H9 (cell line): ENCODE data around the gene KCTD1. TPM values are rescaled to one million over a fixed set of nuclear protein-coding genes. Genes with fewer than 3 reads are reported as not detected.

ENCODE experiments used
- DNase-seq: peaks from one replicate; pipeline ENCODE4 v3.0.0-alpha.2; 2017
- H2AFZ ChIP-seq: one replicate; pipeline ENCODE4 v1.6.1; 2013; ENCODE audit warnings: mild to moderate bottlenecking, low read length, control low read depth, moderate library complexity
- H2AK5ac ChIP-seq: 2 replicates; pipeline ENCODE4 v1.6.1; 2013; ENCODE audit warnings: low read length, control low read depth, mixed read lengths; ENCODE audit not compliant: insufficient read length
- H2BK120ac ChIP-seq: one replicate; pipeline ENCODE4 v1.6.1; 2013; ENCODE audit warnings: low read depth, mild to moderate bottlenecking, low read length, control low read depth, inconsistent platforms; ENCODE audit not compliant: poor library complexity, severe bottlenecking
- H2BK12ac ChIP-seq: 2 replicates; pipeline ENCODE4 v1.6.1; 2013; ENCODE audit warnings: low read length, control low read depth, mixed read lengths, low read depth; ENCODE audit not compliant: insufficient read length
- H2BK15ac ChIP-seq: 2 replicates; pipeline ENCODE4 v1.6.1; 2013; ENCODE audit warnings: low read depth, low read length, control low read depth
- H2BK20ac ChIP-seq: one replicate; pipeline ENCODE4 v1.6.1; 2013; ENCODE audit warnings: low read depth, mild to moderate bottlenecking, low read length, control low read depth, inconsistent platforms; ENCODE audit not compliant: poor library complexity, severe bottlenecking
- H2BK5ac ChIP-seq: 2 replicates; pipeline ENCODE4 v1.6.1; 2013; ENCODE audit warnings: low read length, control low read depth, mixed read lengths; ENCODE audit not compliant: insufficient read length
- H3K14ac ChIP-seq: 2 replicates; pipeline ENCODE4 v1.6.1; 2013; ENCODE audit warnings: low read length, control low read depth; ENCODE audit not compliant: insufficient read depth
- H3K18ac ChIP-seq: 2 replicates; pipeline ENCODE4 v1.6.1; 2013; ENCODE audit warnings: low read depth, mild to moderate bottlenecking, mixed read lengths, low read length, control low read depth; ENCODE audit not compliant: insufficient read length
- H3K23ac ChIP-seq: 2 replicates; pipeline ENCODE4 v1.6.1; 2013; ENCODE audit warnings: low read length, control low read depth, mixed read lengths, low read depth; ENCODE audit not compliant: insufficient read length
- H3K23me2 ChIP-seq: 2 replicates; pipeline ENCODE4 v1.6.1; 2013; ENCODE audit warnings: low read depth, mild to moderate bottlenecking, mixed read lengths, low read length, control low read depth; ENCODE audit not compliant: insufficient read length, poor library complexity, severe bottlenecking
- H3K27ac ChIP-seq: 2 replicates; pipeline ENCODE4 v1.5.1; 2013; ENCODE audit warnings: low read length, control low read depth, mixed read lengths, low read depth; ENCODE audit not compliant: insufficient read length
- H3K27me3 ChIP-seq: 2 replicates; pipeline ENCODE4 v1.6.1; 2013; ENCODE audit warnings: low read length, control low read depth, inconsistent platforms; ENCODE audit not compliant: insufficient read depth
- H3K4ac ChIP-seq: 2 replicates; pipeline ENCODE4 v1.6.1; 2013; ENCODE audit warnings: low read depth, mild to moderate bottlenecking, control low read depth, inconsistent platforms, low read length, moderate library complexity
- H3K4me1 ChIP-seq: 2 replicates; pipeline ENCODE4 v1.6.1; 2013; ENCODE audit warnings: low read length, control low read depth, inconsistent platforms; ENCODE audit not compliant: insufficient read depth
- H3K4me2 ChIP-seq: 2 replicates; pipeline ENCODE4 v1.6.1; 2013; ENCODE audit warnings: low read length, control low read depth, mixed read lengths; ENCODE audit not compliant: insufficient read length, insufficient read depth
- H3K56ac ChIP-seq: 2 replicates; pipeline ENCODE4 v1.6.1; 2013; ENCODE audit warnings: low read depth, mild to moderate bottlenecking, mixed read lengths, low read length, control low read depth; ENCODE audit not compliant: insufficient read length
- H3K79me1 ChIP-seq: 2 replicates; pipeline ENCODE4 v1.6.1; 2013; ENCODE audit warnings: low read depth, mild to moderate bottlenecking, moderate library complexity, low read length, control low read depth, inconsistent platforms; ENCODE audit not compliant: insufficient read depth, poor library complexity, severe bottlenecking
- H3K79me2 ChIP-seq: 2 replicates; pipeline ENCODE4 v1.6.1; 2013; ENCODE audit warnings: low read length, control low read depth, inconsistent platforms; ENCODE audit not compliant: insufficient read depth
- H3K9ac ChIP-seq: 2 replicates; pipeline ENCODE4 v1.6.1; 2013; ENCODE audit warnings: low read length, control low read depth, mixed read lengths; ENCODE audit not compliant: insufficient read length; ENCODE audit errors: extremely low read depth
- H3K9me3 ChIP-seq: one replicate; pipeline ENCODE4 v1.6.1; 2013; ENCODE audit warnings: low read depth, low read length, inconsistent platforms; ENCODE audit not compliant: control insufficient read depth
- H3T11ph ChIP-seq: one replicate; pipeline ENCODE4 v1.6.1; 2013; ENCODE audit warnings: mild to moderate bottlenecking, low read length, control low read depth, inconsistent platforms
- H4K20me1 ChIP-seq: one replicate; pipeline ENCODE4 v1.6.1; 2013; ENCODE audit not compliant: control insufficient read depth, insufficient read length, insufficient read depth
- H4K5ac ChIP-seq: 2 replicates; pipeline ENCODE4 v1.6.1; 2013; ENCODE audit warnings: low read depth, mild to moderate bottlenecking, mixed read lengths, low read length, control low read depth; ENCODE audit not compliant: insufficient read length
- H4K8ac ChIP-seq: replicated peaks from 2 replicates; pipeline ENCODE4 v1.6.1; 2013; ENCODE audit warnings: low read length, control low read depth, mixed read lengths, low read depth; ENCODE audit not compliant: insufficient read length
- H4K91ac ChIP-seq: 2 replicates; pipeline ENCODE4 v1.6.1; 2013; ENCODE audit warnings: low read depth, mild to moderate bottlenecking, moderate library complexity, mixed read lengths, low read length, control low read depth; ENCODE audit not compliant: insufficient read length
- H3K27ac Mint-ChIP-seq, 3 experiments: 2 replicates in 2 of 3; 3 replicates in 1 of 3; pipeline ENCODE4 v1.8.0; 2020 to 2021; ENCODE audit warnings: mixed read lengths in 3 of 3, mild to moderate bottlenecking in 1 of 3, moderate library complexity in 1 of 3
- H3K27me3 Mint-ChIP-seq: 2 replicates; pipeline ENCODE4 v1.8.0; 2021; ENCODE audit warnings: low read depth, mild to moderate bottlenecking, moderate library complexity, mixed read lengths
- H3K36me3 Mint-ChIP-seq, 3 experiments: 2 replicates in 2 of 3; 3 replicates in 1 of 3; pipeline ENCODE4 v1.8.0; 2020 to 2021; ENCODE audit warnings: low read depth in 3 of 3, mixed read lengths in 3 of 3; ENCODE audit not compliant: insufficient read depth in 1 of 3
- H3K4me1 Mint-ChIP-seq, 2 experiments: 2 replicates each; pipeline ENCODE4 v1.8.0; 2020; ENCODE audit warnings: mixed read lengths in 2 of 2
- H3K4me3 Mint-ChIP-seq, 2 experiments: 2 replicates in 1 of 2; 3 replicates in 1 of 2; pipeline ENCODE4 v1.8.0; 2020 to 2021; ENCODE audit warnings: mild to moderate bottlenecking in 2 of 2, mixed read lengths in 2 of 2, moderate library complexity in 1 of 2
- H3K9me3 Mint-ChIP-seq, 2 experiments: 2 replicates in 1 of 2; 3 replicates in 1 of 2; pipeline ENCODE4 v1.8.0; 2020; ENCODE audit warnings: mild to moderate bottlenecking in 2 of 2, mixed read lengths in 2 of 2, moderate library complexity in 1 of 2
- WGBS: extraction: QIAGEN DNeasy Blood & Tissue Kit; methylation state at CpG from one replicate; pipeline ENCODE4 v1.1.7; 2013; ENCODE audit warnings: missing lambda C conversion rate, low lambda C conversion rate, mixed read lengths; ENCODE audit not compliant: insufficient read length; ENCODE audit errors: extremely low coverage; 5-methylcytosine and 5-hydroxymethylcytosine counted together
- total RNA-seq: library from RNA; stranded (reverse); gene quantifications from 2 replicates; pipeline ENCODE4 v1.2.1, GENCODE V29; 2021
- TF ChIP-seq, protein P1 (sequence below): fragments of 200-600 bp; sonication (generic); conservative IDR thresholded peaks from 3 replicates; pipeline ENCODE4 v1.8.0; 2021; ENCODE audit warnings: antibody characterized with exemption, mild to moderate bottlenecking

KCTD1 gene
- total RNA-seq, 1 experiment from 2014 or later = 10.8 TPM

DNA sequence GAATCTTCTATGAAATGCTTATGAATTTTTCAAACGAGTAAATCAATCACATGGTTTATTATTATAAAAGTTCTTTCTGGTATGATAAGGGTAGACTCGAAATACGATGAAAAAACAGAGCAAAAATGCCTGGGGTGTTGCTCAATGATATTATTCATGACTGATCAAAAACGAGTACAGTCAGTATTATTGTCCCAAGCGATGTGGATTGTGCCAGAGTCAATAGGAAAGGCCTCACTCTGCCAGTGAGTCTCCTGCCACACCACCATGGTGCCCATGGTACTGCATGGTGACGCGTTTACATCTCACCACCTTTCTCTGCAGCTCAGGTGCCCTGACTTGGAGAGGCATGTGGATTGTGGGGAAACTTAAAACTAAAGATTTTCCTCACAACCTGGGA lies 58.5 kb downstream of the KCTD1 start:
- Mint-ChIP-seq H3K9me3 (peaks cover 0 to 3% of the 10 kb centered on the region in 2 experiments; a peak in 1 of 5 replicates), H3K4me3 (no peak overlapping the region), H3K4me1 (peaks cover 6% of the 10 kb centered on the region in 2 experiments; a peak in 3 of 4 replicates), H3K27ac (no peak overlapping the region; a peak in 1 of 7 replicates), H3K27me3 (no peaks in the 10 kb centered on the region), H3K36me3 (peaks cover 3 to 7% (median 4%) of the 10 kb centered on the region in 3 experiments; a peak in 5 of 7 replicates)
- TF ChIP-seq, protein P1, sequence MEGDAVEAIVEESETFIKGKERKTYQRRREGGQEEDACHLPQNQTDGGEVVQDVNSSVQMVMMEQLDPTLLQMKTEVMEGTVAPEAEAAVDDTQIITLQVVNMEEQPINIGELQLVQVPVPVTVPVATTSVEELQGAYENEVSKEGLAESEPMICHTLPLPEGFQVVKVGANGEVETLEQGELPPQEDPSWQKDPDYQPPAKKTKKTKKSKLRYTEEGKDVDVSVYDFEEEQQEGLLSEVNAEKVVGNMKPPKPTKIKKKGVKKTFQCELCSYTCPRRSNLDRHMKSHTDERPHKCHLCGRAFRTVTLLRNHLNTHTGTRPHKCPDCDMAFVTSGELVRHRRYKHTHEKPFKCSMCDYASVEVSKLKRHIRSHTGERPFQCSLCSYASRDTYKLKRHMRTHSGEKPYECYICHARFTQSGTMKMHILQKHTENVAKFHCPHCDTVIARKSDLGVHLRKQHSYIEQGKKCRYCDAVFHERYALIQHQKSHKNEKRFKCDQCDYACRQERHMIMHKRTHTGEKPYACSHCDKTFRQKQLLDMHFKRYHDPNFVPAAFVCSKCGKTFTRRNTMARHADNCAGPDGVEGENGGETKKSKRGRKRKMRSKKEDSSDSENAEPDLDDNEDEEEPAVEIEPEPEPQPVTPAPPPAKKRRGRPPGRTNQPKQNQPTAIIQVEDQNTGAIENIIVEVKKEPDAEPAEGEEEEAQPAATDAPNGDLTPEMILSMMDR = no peak
- H3K9ac ChIP-seq = no peak overlapping the region
- DNase-seq = no peak
- H3K4me1 ChIP-seq = no peaks in the 10 kb centered on the region; the same call in 1 of the 2 replicates
- no peak overlapping the region for H3K14ac ChIP-seq
- H3K27ac ChIP-seq = no peak overlapping the region
- no peaks in the 10 kb centered on the region for H3K79me1 ChIP-seq
- no peak overlapping the region for H2BK15ac ChIP-seq
- no peak overlapping the region for H4K91ac ChIP-seq
- no peak overlapping the region for H4K8ac ChIP-seq
- no peaks in the 10 kb centered on the region for H4K20me1 ChIP-seq
- H3K56ac ChIP-seq = no peak overlapping the region
- no peak overlapping the region for H2AK5ac ChIP-seq
- no peak overlapping the region for H4K5ac ChIP-seq
- no peak overlapping the region for H3K4me2 ChIP-seq
- H2AFZ ChIP-seq = no peak overlapping the region
- no peak overlapping the region for H2BK20ac ChIP-seq
- H3K23me2 ChIP-seq = no peaks in the 10 kb centered on the region
- H3K18ac ChIP-seq = no peak overlapping the region
- H3K9me3 ChIP-seq = no peaks in the 10 kb centered on the region
- H3T11ph ChIP-seq = no peak overlapping the region
- no peak overlapping the region for H2BK120ac ChIP-seq
- no peak overlapping the region for H2BK5ac ChIP-seq
- H2BK12ac ChIP-seq = no peak overlapping the region
- WGBS = no CpG with 5 or more reads among the region's 7 CpGs
- H3K27me3 ChIP-seq = no peaks in the 10 kb centered on the region
- no peak overlapping the region for H3K4ac ChIP-seq
- no peak overlapping the region for H3K23ac ChIP-seq
- H3K79me2 ChIP-seq = no peaks in the 10 kb centered on the region
